ENCODE measurements around the gene TNK1. TPM values are rescaled to one million over a fixed set of nuclear protein-coding genes. Genes with fewer than 3 reads are reported as not detected.

Gene TNK1
- total RNA-seq, 1 donor, result 2.2 TPM

GRCh38 chr17:7419819-7420610 lies 39.1 kb downstream of the TNK1 start, which contains the start of gene SPEM1:
SPEM1 (plus strand) TSS chr17:7420324; CDS start chr17:7420385, 61 bp downstream.
- TF ChIP-seq, protein P1, sequence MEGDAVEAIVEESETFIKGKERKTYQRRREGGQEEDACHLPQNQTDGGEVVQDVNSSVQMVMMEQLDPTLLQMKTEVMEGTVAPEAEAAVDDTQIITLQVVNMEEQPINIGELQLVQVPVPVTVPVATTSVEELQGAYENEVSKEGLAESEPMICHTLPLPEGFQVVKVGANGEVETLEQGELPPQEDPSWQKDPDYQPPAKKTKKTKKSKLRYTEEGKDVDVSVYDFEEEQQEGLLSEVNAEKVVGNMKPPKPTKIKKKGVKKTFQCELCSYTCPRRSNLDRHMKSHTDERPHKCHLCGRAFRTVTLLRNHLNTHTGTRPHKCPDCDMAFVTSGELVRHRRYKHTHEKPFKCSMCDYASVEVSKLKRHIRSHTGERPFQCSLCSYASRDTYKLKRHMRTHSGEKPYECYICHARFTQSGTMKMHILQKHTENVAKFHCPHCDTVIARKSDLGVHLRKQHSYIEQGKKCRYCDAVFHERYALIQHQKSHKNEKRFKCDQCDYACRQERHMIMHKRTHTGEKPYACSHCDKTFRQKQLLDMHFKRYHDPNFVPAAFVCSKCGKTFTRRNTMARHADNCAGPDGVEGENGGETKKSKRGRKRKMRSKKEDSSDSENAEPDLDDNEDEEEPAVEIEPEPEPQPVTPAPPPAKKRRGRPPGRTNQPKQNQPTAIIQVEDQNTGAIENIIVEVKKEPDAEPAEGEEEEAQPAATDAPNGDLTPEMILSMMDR (IDR thresholded peaks at IDR 0.05; ENCODE audit: insufficient read depth, low read depth, low read length), result no peak
- no peak for DNase-seq (ENCODE audit: low read depth)
- H3K4me3 ChIP-seq (ENCODE audit: low read depth, low read length), result no peak within 1 kb of the TSS

DNA sequence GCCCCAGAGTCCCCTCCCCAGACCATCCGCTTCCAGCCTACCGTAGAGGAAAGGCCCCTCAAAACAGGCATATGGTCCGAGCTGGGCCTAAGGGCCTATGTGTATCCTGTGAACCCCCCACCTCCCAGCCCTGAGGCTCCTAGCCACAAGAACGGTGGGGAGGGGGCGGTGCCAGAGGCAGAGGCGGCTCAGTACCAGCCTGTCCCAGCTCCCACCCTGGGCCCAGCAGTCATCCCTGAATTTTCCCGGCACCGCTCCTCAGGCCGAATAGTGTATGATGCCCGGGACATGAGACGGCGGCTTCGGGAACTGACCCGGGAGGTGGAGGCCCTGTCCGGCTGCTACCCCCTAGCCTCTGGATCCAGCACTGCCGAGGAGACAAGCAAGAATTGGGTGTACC lies 40.3 kb downstream of the TNK1 start:
- DNase-seq (ENCODE audit: low read depth), result no peak
- H3K4me3 ChIP-seq (ENCODE audit: low read depth, low read length), result no peak overlapping the region
- TF ChIP-seq, protein P1 (IDR thresholded peaks at IDR 0.05; ENCODE audit: insufficient read depth, low read depth, low read length), result no peak

GRCh38 chr17:7423679-7424078 lies 42.8 kb downstream of the TNK1 start:
- no peak for DNase-seq (ENCODE audit: low read depth)
- TF ChIP-seq, protein P1 (IDR thresholded peaks at IDR 0.05; ENCODE audit: insufficient read depth, low read depth, low read length), result no peak
- no peak overlapping the region for H3K4me3 ChIP-seq (ENCODE audit: low read depth, low read length)

- H3K4me3 ChIP-seq (ENCODE audit: low read depth, low read length), result no peak within 1 kb of the TSS
- no peak for DNase-seq (ENCODE audit: low read depth)
- TF ChIP-seq, protein P1 (IDR thresholded peaks at IDR 0.05; ENCODE audit: insufficient read depth, low read depth, low read length), result no peak
Measured at GRCh38 chr17:7425316-7425715, 44.4 kb downstream of the TNK1 start, which contains the start of gene SPEM2. SPEM2 (plus strand) TSS chr17:7425616; CDS start chr17:7425689, 73 bp downstream.

- no peak for DNase-seq (ENCODE audit: low read depth)
- TF ChIP-seq, protein P1 (IDR thresholded peaks at IDR 0.05; ENCODE audit: insufficient read depth, low read depth, low read length), result no peak
- no peak overlapping the region for H3K4me3 ChIP-seq (ENCODE audit: low read depth, low read length)
Measured at GRCh38 chr17:7425756-7426155, 44.9 kb downstream of the TNK1 start.

DNA sequence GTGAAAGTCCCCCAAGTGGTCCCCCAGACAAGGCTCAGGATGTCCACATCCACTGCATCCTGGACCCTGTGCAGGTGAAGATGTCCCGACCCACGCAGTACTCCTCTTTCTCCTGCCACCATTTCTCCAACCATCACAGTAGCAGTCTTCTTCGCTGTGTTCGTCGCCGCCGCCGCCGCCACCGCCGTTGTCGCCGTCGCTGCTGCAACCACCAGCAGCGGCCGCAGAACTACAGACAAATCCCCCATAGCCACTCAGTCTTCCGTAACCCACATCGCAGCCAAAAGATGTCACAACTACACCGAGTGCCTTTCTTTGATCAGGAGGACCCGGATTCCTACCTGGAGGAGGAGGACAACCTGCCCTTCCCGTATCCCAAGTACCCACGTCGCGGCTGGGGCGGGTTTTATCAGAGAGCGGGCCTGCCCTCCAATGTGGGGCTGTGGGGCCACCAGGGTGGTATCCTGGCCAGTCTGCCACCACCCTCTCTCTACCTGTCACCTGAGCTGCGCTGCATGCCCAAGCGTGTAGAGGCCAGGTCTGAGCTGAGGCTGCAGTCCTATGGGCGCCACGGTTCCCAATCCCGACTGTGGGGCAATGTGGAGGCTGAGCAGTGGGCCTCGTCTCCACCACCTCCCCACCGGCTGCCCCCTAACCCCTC lies 45.4 kb downstream of the TNK1 start:
- TF ChIP-seq, protein P1 (IDR thresholded peaks at IDR 0.05; ENCODE audit: insufficient read depth, low read depth, low read length), result no peak
- DNase-seq (ENCODE audit: low read depth), result no peak
- H3K4me3 ChIP-seq (ENCODE audit: low read depth, low read length), result no peak overlapping the region
